ENCODE measurements around the gene SYNPO2.
"Not testable (repeated sequence)": the region's sequence is repeated elsewhere in the genome, so short reads cannot be mapped to it uniquely, and the experiment has no call there.

SYNPO2 gene

DNA sequence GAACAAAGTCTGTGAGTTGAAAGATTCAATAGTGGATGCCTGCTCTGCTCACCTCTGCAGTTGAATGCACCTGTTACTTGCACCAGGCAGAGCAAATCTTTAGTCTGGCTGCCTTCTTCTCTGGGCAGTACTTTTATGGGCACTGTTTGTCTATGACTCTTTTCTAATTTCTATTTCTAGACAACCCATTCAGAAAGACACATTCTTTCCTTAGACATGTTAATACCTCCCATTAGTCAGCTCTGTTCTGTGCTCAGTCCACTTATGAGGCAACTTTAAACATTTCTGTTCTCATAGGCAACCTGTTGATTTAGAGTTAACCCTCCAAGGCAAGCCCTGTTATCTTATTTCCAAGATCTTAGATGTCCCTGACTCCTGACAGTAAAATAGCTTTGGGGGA is 108.9 kb downstream of the SYNPO2 start:
- no peak for DNase-seq (ENCODE audit: low read depth in 2 of 2, low spot score in 1 of 2)

GRCh38 chr4:118999919-119000318 is 111.3 kb downstream of the SYNPO2 start:
- no peak for DNase-seq (ENCODE audit: low read depth in 2 of 2, low spot score in 1 of 2)

DNA sequence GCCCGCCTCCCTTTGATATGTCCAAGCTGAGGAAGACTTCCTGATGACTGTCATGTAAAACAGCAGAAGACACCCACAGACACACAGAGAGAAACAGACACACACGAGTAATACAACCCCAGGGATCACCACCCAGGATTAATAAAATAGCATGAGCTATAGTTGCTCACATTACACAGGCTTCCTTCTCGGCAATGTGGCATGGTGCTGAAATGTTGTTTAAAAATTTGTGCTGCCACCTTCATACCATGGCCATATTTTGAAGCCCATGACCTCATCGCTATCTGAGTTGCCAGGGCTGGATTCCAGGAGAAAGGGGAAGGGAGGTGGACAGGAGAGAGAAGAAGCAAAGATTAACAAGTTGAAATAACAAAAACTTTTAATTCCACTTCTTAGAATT is 111.7 kb downstream of the SYNPO2 start:
- DNase-seq (ENCODE audit: low read depth in 2 of 2, low spot score in 1 of 2) = no peak

GRCh38 chr4:119002476-119002875 is 113.8 kb downstream of the SYNPO2 start:
- DNase-seq (ENCODE audit: low read depth in 2 of 2, low spot score in 1 of 2) = no peak

DNA sequence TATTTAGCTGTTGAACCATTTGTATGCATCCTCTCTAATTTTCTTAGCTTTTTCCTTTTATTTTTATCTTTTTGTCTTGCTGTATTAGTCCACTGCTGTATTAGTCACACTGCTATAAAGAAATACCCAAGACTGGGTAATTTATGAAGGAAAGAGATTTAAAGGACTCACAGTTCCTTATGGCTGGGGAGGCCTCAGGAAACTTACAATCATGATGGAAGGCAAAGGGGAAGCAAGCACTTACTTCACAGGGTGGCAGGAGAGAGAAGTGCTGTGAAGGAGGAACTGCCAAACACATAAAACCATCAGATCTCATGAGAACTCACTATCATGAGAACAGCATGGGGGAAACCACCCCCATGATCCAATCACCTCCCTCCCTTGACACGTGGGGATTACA is 114.3 kb downstream of the SYNPO2 start:
- DNase-seq (ENCODE audit: low read depth in 2 of 2, low spot score in 1 of 2) = not testable (repeated sequence)

DNA sequence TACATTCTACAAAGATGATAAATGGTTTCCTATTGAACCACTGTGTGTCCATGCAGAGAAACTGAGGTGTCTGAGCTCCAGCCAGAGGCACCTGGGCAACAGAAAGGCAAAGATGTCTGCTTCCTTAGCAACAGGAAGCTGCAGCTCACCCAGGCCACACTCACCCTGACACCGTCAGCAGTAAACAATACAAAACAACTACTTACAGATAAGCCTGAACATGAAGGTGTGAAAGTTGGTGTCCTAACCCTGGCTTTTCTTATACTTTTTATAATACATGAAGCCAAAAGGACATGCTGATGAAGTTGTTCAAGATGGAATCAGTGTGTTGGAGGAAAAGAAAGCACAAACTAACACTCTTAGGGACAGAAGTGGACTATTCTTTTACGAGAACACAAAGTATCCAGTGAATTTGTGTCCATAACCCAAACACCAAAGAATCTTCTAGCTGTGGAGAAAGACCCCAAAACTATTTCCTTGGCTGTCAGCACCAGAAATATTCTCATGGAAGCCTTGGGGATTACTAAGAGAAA is 117.3 kb downstream of the SYNPO2 start:
- no peak for DNase-seq (ENCODE audit: low read depth in 2 of 2, low spot score in 1 of 2)

DNA sequence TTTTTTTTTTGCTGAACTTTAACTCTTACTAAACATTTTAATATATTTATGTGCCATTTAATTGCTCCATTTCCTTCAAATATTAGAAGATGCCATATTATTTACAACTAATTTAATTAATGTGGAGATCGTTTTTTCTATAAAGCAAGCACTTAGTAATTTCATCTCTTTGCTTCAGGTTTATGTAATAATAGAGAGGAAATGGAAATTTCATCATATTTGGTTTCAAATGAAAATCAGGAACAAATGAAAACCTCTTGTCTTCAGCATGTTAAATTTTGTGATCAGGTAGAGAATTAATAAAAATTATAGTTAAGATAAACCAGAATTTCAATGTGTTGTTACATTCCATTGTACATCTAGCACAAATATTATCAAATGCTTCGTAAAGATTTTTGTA is 120.1 kb downstream of the SYNPO2 start:
- DNase-seq (ENCODE audit: low read depth in 2 of 2, low spot score in 1 of 2) = no peak

DNA sequence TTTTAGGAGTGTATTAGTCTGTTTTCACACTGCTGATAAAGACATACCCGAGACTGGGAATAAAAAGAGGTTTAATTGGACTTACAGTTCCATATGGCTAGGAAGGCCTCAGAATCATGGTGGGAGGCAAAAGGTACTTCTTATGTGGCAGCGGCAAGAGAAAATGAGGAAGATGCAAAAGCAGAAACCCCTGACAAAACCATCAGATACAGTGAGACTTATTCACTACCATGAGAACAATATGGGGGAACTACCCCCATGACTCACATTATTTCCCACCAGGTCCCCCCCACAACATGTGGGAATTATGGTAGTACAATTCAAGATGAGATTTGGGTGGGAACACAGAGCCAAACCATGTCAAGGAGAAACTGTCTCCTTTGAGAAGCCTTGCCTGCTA is 121.6 kb downstream of the SYNPO2 start:
- not testable (repeated sequence) for DNase-seq (ENCODE audit: low read depth in 2 of 2, low spot score in 1 of 2)

DNA sequence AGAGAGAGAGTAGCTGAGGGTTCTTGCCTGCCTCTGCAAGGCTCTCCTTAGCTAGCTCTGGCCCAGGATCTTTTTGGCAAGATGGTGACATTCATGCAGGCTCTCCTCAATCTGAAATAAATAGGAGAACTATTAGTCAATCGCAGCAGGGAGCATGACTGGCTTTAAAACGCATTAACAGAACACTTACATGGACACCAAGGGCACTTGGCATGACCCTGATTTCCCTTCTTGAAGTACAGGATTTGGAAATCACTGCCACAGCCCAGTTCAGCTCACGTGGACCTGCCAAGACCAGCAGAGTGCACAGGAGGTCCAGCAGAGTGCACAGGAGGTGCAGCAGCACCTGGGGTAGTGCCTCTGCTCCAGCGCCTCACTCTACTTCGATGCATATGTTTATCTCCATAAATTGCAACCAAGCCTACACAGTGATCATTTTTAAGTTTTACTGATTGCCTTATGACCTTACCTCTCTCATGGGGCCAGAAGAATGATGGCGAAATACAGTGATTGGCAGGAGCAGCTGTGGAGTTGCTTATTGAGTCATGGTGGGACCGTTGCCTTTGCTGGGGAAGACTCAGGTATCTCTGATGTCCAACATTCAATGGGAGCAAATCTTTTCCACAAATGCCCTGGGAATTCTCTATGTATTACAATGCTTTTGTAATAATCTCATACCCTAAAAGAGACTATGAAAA is 122.4 kb downstream of the SYNPO2 start:
- no peak for DNase-seq (ENCODE audit: low read depth in 2 of 2, low spot score in 1 of 2)

- no peak for DNase-seq (ENCODE audit: low read depth in 2 of 2, low spot score in 1 of 2)
Measured at GRCh38 chr4:119011607-119011988, 122.9 kb downstream of the SYNPO2 start.

GRCh38 chr4:119014658-119015057 is 126.0 kb downstream of the SYNPO2 start:
- DNase-seq (ENCODE audit: low read depth in 2 of 2, low spot score in 1 of 2) = no peak

GRCh38 chr4:119016636-119017035 is 128.0 kb downstream of the SYNPO2 start:
- no peak for DNase-seq (ENCODE audit: low read depth in 2 of 2, low spot score in 1 of 2)

- DNase-seq (ENCODE audit: low read depth in 2 of 2, low spot score in 1 of 2) = no peak
Measured at GRCh38 chr4:119017636-119018035, 129.0 kb downstream of the SYNPO2 start.

- no peak for DNase-seq (ENCODE audit: low read depth in 2 of 2, low spot score in 1 of 2)
Measured at GRCh38 chr4:119020158-119020557, 131.5 kb downstream of the SYNPO2 start.

GRCh38 chr4:119022520-119022919 is 133.9 kb downstream of the SYNPO2 start:
- DNase-seq (ENCODE audit: low read depth in 2 of 2, low spot score in 1 of 2) = not testable (repeated sequence)

DNA sequence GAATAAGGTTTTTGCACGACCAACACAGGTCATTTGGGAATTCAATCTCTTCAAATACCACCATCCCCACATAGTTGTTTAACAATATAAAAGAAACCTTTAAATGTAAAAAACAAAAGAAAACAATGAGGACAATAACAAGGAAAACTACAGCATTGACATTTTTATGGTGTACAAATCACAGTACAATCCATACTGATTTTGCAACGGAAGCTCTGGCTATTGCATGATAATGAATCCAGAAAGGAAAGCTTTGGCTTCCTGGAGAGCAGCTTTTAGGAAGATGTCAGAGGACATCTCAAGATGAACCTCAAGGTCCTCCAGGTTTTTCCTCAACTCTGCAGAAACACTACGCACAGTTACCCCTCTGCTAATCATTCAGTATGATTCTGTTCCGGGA is 135.4 kb downstream of the SYNPO2 start:
- DNase-seq (ENCODE audit: low read depth in 2 of 2, low spot score in 1 of 2) = no peak

DNA sequence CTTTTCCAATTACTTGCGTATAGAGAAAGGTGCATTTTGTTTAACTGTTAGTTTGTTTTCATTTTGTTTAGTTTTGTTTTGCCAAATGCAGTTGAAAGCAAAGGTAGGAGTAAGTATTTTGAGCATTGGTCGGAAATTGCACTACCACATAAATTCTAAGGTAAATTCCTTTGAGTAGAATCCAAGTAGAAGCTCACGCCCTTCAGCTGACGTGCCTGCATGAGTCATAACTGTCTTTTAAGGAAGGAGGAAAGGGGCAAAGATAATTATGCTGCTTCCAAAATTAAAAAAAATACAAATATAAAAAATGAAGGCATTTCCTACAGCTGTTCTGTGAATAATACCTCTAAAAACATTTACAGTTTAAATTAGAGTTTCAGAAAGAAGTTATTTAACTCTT is 136.8 kb downstream of the SYNPO2 start:
- DNase-seq (ENCODE audit: low read depth in 2 of 2, low spot score in 1 of 2) = no peak

GRCh38 chr4:119025916-119026661 is 137.4 kb downstream of the SYNPO2 start:
- no peak for DNase-seq (ENCODE audit: low read depth in 2 of 2, low spot score in 1 of 2)

GRCh38 chr4:119026662-119027444 is 138.2 kb downstream of the SYNPO2 start:
- DNase-seq (ENCODE audit: low read depth in 2 of 2, low spot score in 1 of 2) = no peak

GRCh38 chr4:119027811-119028210 is 139.2 kb downstream of the SYNPO2 start:
- DNase-seq (ENCODE audit: low read depth in 2 of 2, low spot score in 1 of 2) = no peak

- no peak for DNase-seq (ENCODE audit: low read depth in 2 of 2, low spot score in 1 of 2)
Measured at GRCh38 chr4:119028296-119028695, 139.6 kb downstream of the SYNPO2 start.
